A549 (cell line): Measurements from ENCODE around the gene STIM2.

ENCODE experiments used
- JUN ChIP-seq, 2 experiments: fragments of >200 bp; sonication (Bioruptor Twin); formaldehyde crosslinking; IDR thresholded peaks; 2 replicates in 1 of 2; 3 replicates in 1 of 2; pipeline ENCODE4 v1.6.1; 2016 to 2017
- RNF2 ChIP-seq: fragments of 200-600 bp; sonication (generic); IDR thresholded peaks from 2 replicates; pipeline ENCODE4 v1.6.1; 2016; ENCODE audit warnings: low read depth, mild to moderate bottlenecking, antibody characterized with exemption, moderate library complexity, borderline replicate concordance

- TF ChIP-seq RNF2 = no peak
- no peak for TF ChIP-seq JUN (IDR thresholded peaks at IDR 0.05)
These were observed 48.5 kb upstream of the STIM2 start for GRCh38 chr4:26812049-26812714.
